IMR-90 (cell line): Measurements from ENCODE around the gene NXPH4. TPM values are rescaled to one million over a fixed set of nuclear protein-coding genes. Genes with fewer than 3 reads are reported as not detected.

ENCODE experiments used
- ATAC-seq: fragments of 200-7000 bp; cut with Tn5 transposase; 2 replicates; pipeline ENCODE4 v1.9.1; 2020; ENCODE audit warnings: low read depth, mild to moderate bottlenecking, moderate library complexity
- BruUV-seq: library from RNA; stranded (reverse); fragments of 400-500 nt; replicated peaks from 2 replicates; lab custom pipeline; 2021; lab: Mats Ljungman, UMichigan
- CTCF ChIA-PET: fragments of 300-600 bp; formaldehyde crosslinking; extraction: SDS; loops from one replicate; lab custom pipeline; 2021; ENCODE audit warnings: antibody characterized with exemption; lab: Yijun Ruan, JAX
- POLR2A ChIA-PET: fragments of 300-600 bp; sonication (Branson Sonifier 250); formaldehyde crosslinking; loops from one replicate; lab custom pipeline; 2022; ENCODE audit warnings: antibody characterized with exemption; ENCODE audit not compliant: unreplicated experiment; lab: Charles Lee
- DNase-seq: peaks from one replicate; pipeline ENCODE4 v3.0.0; 2013
- H2AFZ ChIP-seq: replicated peaks from 2 replicates; pipeline ENCODE3; 2013; ENCODE audit warnings: low read length, mild to moderate bottlenecking; ENCODE audit not compliant: poor library complexity
- H2AK5ac ChIP-seq: 2 replicates; pipeline ENCODE4 v1.6.1; 2013; ENCODE audit warnings: low read depth, low read length, inconsistent platforms
- H2AK9ac ChIP-seq: replicated peaks from 2 replicates; pipeline ENCODE3; 2013; ENCODE audit warnings: mild to moderate bottlenecking, low read depth, low read length, moderate library complexity; ENCODE audit not compliant: poor library complexity
- H2BK120ac ChIP-seq: 2 replicates; pipeline ENCODE4 v1.6.1; 2013; ENCODE audit warnings: low read depth, low read length, inconsistent platforms
- H2BK15ac ChIP-seq: 3 replicates; pipeline ENCODE4 v1.6.1; 2013; ENCODE audit warnings: low read depth, low read length, inconsistent platforms
- H2BK20ac ChIP-seq: 2 replicates; pipeline ENCODE4 v1.6.1; 2013; ENCODE audit warnings: low read depth, mild to moderate bottlenecking, inconsistent platforms, low read length, moderate library complexity
- H2BK5ac ChIP-seq: 2 replicates; pipeline ENCODE4 v1.6.1; 2013; ENCODE audit warnings: mild to moderate bottlenecking, low read depth, low read length, inconsistent platforms; ENCODE audit not compliant: poor library complexity, severe bottlenecking
- H3K14ac ChIP-seq: replicated peaks from 2 replicates; pipeline ENCODE4 v1.6.1; 2013; ENCODE audit warnings: low read depth, low read length, inconsistent platforms
- H3K18ac ChIP-seq: 2 replicates; pipeline ENCODE4 v1.6.1; 2013; ENCODE audit warnings: low read depth, low read length, control low read depth
- H3K23ac ChIP-seq: 2 replicates; pipeline ENCODE4 v1.6.1; 2013; ENCODE audit warnings: low read depth, low read length, inconsistent platforms
- H3K27ac ChIP-seq: 2 replicates; pipeline ENCODE4 v1.5.1; 2013; ENCODE audit warnings: mild to moderate bottlenecking, control low read depth, low read length; ENCODE audit not compliant: insufficient read depth
- H3K27me3 ChIP-seq: 2 replicates; pipeline ENCODE4 v1.6.1; 2013; ENCODE audit warnings: low read length; ENCODE audit not compliant: control insufficient read depth, insufficient read depth
- H3K36me3 ChIP-seq: 2 replicates; pipeline ENCODE4 v1.6.1; 2013; ENCODE audit warnings: low read length, mixed read lengths; ENCODE audit not compliant: control insufficient read depth, insufficient read depth
- H3K4ac ChIP-seq: 2 replicates; pipeline ENCODE4 v1.6.1; 2013; ENCODE audit warnings: low read depth, low read length, inconsistent platforms
- H3K4me1 ChIP-seq: 2 replicates; pipeline ENCODE4 v1.6.1; 2013; ENCODE audit warnings: low read length, mixed read lengths; ENCODE audit not compliant: control insufficient read depth, insufficient read depth
- H3K4me2 ChIP-seq: 2 replicates; pipeline ENCODE4 v1.6.1; 2013; ENCODE audit warnings: low read depth, mild to moderate bottlenecking, control low read depth, low read length, moderate library complexity
- H3K4me3 ChIP-seq: 2 replicates; pipeline ENCODE4 v1.5.1; 2013; ENCODE audit warnings: low read depth, mild to moderate bottlenecking, control low read depth, low read length, moderate library complexity; ENCODE audit not compliant: insufficient read depth
- H3K56ac ChIP-seq: 2 replicates; pipeline ENCODE4 v1.6.1; 2013; ENCODE audit warnings: low read length, inconsistent platforms; ENCODE audit not compliant: insufficient read depth; ENCODE audit errors: extremely low read depth
- H3K79me1 ChIP-seq, 2 experiments: 2 replicates each; pipeline ENCODE4 v1.6.1; 2013; ENCODE audit warnings: low read length in 2 of 2, inconsistent platforms in 1 of 2, low read depth in 1 of 2
- H3K9ac ChIP-seq: 2 replicates; pipeline ENCODE4 v1.6.1; 2013; ENCODE audit warnings: low read depth, low read length, control low read depth
- H3K9me1 ChIP-seq: 2 replicates; pipeline ENCODE4 v1.6.1; 2013; ENCODE audit warnings: low read length, inconsistent platforms; ENCODE audit not compliant: insufficient read depth
- H3K9me3 ChIP-seq: 2 replicates; pipeline ENCODE4 v1.6.1; 2013; ENCODE audit warnings: low read length; ENCODE audit not compliant: control insufficient read depth, insufficient read depth
- H4K20me1 ChIP-seq: 2 replicates; pipeline ENCODE4 v1.6.1; 2013; ENCODE audit warnings: low read length, inconsistent platforms; ENCODE audit not compliant: insufficient read depth
- H4K5ac ChIP-seq: 2 replicates; pipeline ENCODE4 v1.6.1; 2013; ENCODE audit warnings: mild to moderate bottlenecking, low read depth, low read length, control low read depth
- H4K8ac ChIP-seq, 2 experiments: 2 replicates each; pipeline ENCODE4 v1.6.1; 2013; ENCODE audit warnings: low read depth in 2 of 2, low read length in 2 of 2, control low read depth in 1 of 2, inconsistent platforms in 1 of 2
- H4K91ac ChIP-seq: 2 replicates; pipeline ENCODE4 v1.6.1; 2013; ENCODE audit warnings: low read depth, low read length, inconsistent platforms; ENCODE audit not compliant: insufficient read depth
- MAFK ChIP-seq: IDR thresholded peaks from 2 replicates; pipeline ENCODE4 v1.6.1; 2012; ENCODE audit warnings: low read depth, low read length, improper control_type of control experiment
- WGBS, 2 experiments: methylation state at CpG; one replicate each; pipeline versions ENCODE4 v1.1.5 to v1.1.7; 2013; ENCODE audit warnings: missing lambda C conversion rate in 2 of 2; ENCODE audit not compliant: insufficient read length in 1 of 2; ENCODE audit errors: extremely low coverage in 2 of 2; 5-methylcytosine and 5-hydroxymethylcytosine counted together
- dilution Hi-C: fragments of 300-500 bp; cut with HindIII; formaldehyde crosslinking; loops from one replicate; pipeline ENCODE4 v1.14.3; 2018; ENCODE audit warnings: low sequenced_read_pairs; ENCODE audit not compliant: unreplicated experiment
- in situ Hi-C: fragments of 300-500 bp; cut with MboI; formaldehyde crosslinking; loops from 3 replicates; pipeline ENCODE4 v1.14.3; 2019; ENCODE audit warnings: low sequenced_read_pairs, inconsistent platforms, mixed read lengths
- intact Hi-C: fragments of 100-400 bp; cut with micrococcal nuclease; formaldehyde crosslinking; loops from 2 replicates; pipeline ENCODE4 v1.10.0; 2022
- polyA plus RNA-seq, 3 experiments: library from polyadenylated mRNA; depleted of rRNA; stranded (reverse); fragments of >200 nt; gene quantifications; 2 replicates each; pipeline ENCODE4 v1.2.3, GENCODE V29; 2012; ENCODE audit warnings: low replicate concordance in 1 of 3
- total RNA-seq: library from RNA; depleted of rRNA; stranded (reverse); fragments of >200 nt; gene quantifications from 2 replicates; pipeline ENCODE4 v1.2.3, GENCODE V29; 2012
- TF ChIP-seq, protein P1 (sequence below): fragments of 150-350 bp; IDR thresholded peaks from 2 replicates; pipeline ENCODE4 v1.6.1; 2016; ENCODE audit warnings: low read depth, mild to moderate bottlenecking, low read length, moderate library complexity, borderline replicate concordance

NXPH4 gene
- total and polyA plus RNA-seq, 2 of the 4 experiments (the other 2 are of a cell fraction): 0.36 to 3.8 TPM

DNA sequence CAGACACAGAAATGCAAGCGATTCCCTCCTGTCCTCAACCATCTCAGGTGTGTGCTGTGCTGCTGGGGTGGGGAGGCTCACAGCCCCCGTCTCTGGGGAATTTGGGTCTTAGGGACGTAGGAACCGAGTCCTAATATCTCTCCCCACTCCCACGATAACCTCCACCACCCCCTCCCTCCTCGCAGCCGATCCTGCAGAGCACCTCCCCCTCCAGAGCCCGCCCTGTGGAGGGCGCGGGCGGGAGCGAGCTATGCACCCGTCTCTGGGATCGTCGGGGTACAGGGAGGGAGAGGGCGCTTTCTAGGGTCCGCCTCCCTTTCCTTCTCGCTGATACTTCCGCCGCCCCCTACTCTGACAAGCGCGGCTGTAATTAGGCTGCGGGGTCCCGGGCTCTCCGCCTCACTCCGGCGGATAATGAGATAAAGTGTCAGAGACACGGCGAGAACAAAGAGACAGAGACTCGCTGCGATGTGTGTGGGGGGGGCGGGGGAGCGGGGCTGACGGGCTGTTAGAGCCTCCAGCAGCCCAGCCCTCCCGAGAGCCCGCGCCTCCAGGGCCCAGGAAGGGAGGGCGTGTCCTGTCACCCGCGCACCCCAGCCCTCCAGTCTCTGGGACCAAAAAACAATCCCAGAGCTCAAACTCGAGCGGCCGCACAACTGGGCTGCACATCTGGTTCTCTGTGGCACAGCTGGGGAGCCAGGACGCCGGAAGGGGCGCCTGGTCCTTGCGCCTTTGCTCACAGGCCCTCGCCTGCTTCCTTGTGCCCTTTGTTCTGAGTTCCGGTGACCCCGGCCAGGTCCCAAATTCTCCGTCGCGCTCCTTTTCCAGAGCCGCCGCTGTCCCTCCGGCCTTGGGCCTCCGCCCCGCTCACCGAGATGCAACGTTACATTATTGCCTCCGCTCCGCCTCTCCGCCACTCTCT lies 21.6 kb downstream of the NXPH4 start:
- no peak overlapping the region for H3K23ac ChIP-seq
- H3K9ac ChIP-seq: no peak overlapping the region
- no peak overlapping the region for H2AK5ac ChIP-seq
- ChIA-PET CTCF (interaction anchor here (1.2 to 5.8 kb wide), 3 partner anchors 9 to 24 kb away, joined by 5 to 47 read pairs (median 25); partner anchors contain the start of gene SHMT2), POLR2A (interaction anchor here (1.9 kb wide), 1 partner anchor 8 kb away, joined by 7 read pairs; the partner anchor contains the start of gene SHMT2)
- WGBS, 2 experiments: 37% methylated on average over 20 of the region's 63 CpGs; no CpG with 5 or more reads in 1 of the 2 experiments
- H2BK5ac ChIP-seq: no peak overlapping the region
- peaks cover 20% of the 10 kb centered on the region for H3K36me3 ChIP-seq
- H3K18ac ChIP-seq: no peak overlapping the region
- no peak overlapping the region for H2BK120ac ChIP-seq
- H3K4me3 ChIP-seq: no peak overlapping the region
- peaks cover 7% of the 10 kb centered on the region; the same call in 1 of the 2 replicates for H3K9me1 ChIP-seq
- no peaks in the 10 kb centered on the region for H3K9me3 ChIP-seq
- H3K4me1 ChIP-seq: peaks cover 17% of the 10 kb centered on the region
- H4K5ac ChIP-seq: no peak overlapping the region
- no peak overlapping the region for H2BK15ac ChIP-seq
- no peak overlapping the region for H3K56ac ChIP-seq
- ATAC-seq (no peak), DNase-seq (no peak)
- intact Hi-C loops (loop anchor here (5.0 kb wide), 1 partner anchor 171 kb away; no protein-coding TSS in a partner anchor), dilution Hi-C loops (no loop called here), in situ Hi-C loops (no loop called here)
- peaks cover 0 to 22% of the 10 kb centered on the region in 2 experiments; a peak in 3 of 4 replicates for H3K79me1 ChIP-seq
- peaks cover 41% of the 10 kb centered on the region; the same call in 1 of the 2 replicates for H4K20me1 ChIP-seq
- no peak overlapping the region for H4K8ac ChIP-seq
- no peak overlapping the region for H3K4ac ChIP-seq
- BruUV-seq: no TSS peak
- H3K14ac ChIP-seq: no peak overlapping the region
- no peak overlapping the region for H4K91ac ChIP-seq
- H3K27ac ChIP-seq: no peak overlapping the region
- H3K27me3 ChIP-seq: peaks cover 6% of the 10 kb centered on the region; the same call in 1 of the 2 replicates
- TF ChIP-seq MAFK: no peak
- TF ChIP-seq, protein P1, sequence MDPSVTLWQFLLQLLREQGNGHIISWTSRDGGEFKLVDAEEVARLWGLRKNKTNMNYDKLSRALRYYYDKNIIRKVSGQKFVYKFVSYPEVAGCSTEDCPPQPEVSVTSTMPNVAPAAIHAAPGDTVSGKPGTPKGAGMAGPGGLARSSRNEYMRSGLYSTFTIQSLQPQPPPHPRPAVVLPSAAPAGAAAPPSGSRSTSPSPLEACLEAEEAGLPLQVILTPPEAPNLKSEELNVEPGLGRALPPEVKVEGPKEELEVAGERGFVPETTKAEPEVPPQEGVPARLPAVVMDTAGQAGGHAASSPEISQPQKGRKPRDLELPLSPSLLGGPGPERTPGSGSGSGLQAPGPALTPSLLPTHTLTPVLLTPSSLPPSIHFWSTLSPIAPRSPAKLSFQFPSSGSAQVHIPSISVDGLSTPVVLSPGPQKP: no peak
- H2AFZ ChIP-seq: no peak overlapping the region
- no peak overlapping the region for H2BK20ac ChIP-seq
- H3K4me2 ChIP-seq: no peak overlapping the region
- peak overlapping the region; percentile 11 for H2AK9ac ChIP-seq
